Sigmoid colon (tissue), 7 donors: Measurements from ENCODE around the gene PDE6A. TPM values are rescaled to one million over a fixed set of nuclear protein-coding genes. Genes with fewer than 3 reads are reported as not detected.

ENCODE experiments used
- DNase-seq: peaks from one replicate; pipeline ENCODE4 v3.0.0-alpha.2; 2019
- H3K27ac ChIP-seq, 4 donors: fragments of 200-600 bp; sonication (generic); one replicate each; pipeline ENCODE4 v1.5.1; 2016 to 2019; ENCODE audit warnings: mild to moderate bottlenecking in 1 of 4
- H3K27me3 ChIP-seq, 3 donors: fragments of 200-600 bp; sonication (generic); one replicate each; pipeline ENCODE4 v1.5.1; 2019; ENCODE audit warnings: mild to moderate bottlenecking in 1 of 3
- H3K36me3 ChIP-seq, 4 donors: fragments of 200-600 bp; sonication (generic); one replicate each; pipeline ENCODE4 v1.5.1; 2016 to 2019
- H3K4me1 ChIP-seq, 4 donors: fragments of 200-600 bp; sonication (generic); one replicate each; pipeline ENCODE4 v1.5.1; 2017 to 2019
- H3K4me3 ChIP-seq, 4 donors: fragments of 200-600 bp; sonication (generic); one replicate each; pipeline ENCODE4 v1.5.1; 2017 to 2019; ENCODE audit warnings: mild to moderate bottlenecking in 2 of 4, moderate library complexity in 1 of 4
- H3K9me3 ChIP-seq, 4 donors: fragments of 200-600 bp in 3 of 4; sonication (generic) in 3 of 4; one replicate each; pipeline versions ENCODE4 v1.5.1 to v1.6.1; 2013 to 2019
- EP300 ChIP-seq, 4 donors: sonication (generic); formaldehyde crosslinking; IDR thresholded peaks; one replicate each; pipeline ENCODE4 v1.6.1; 2017; ENCODE audit warnings: antibody characterized with exemption in 4 of 4
- POLR2A ChIP-seq, 2 donors: fragments of 450-650 bp; IDR thresholded peaks; one replicate each; pipeline ENCODE4 v1.6.1; 2016; ENCODE audit warnings: antibody characterized with exemption in 2 of 2, mild to moderate bottlenecking in 2 of 2, moderate library complexity in 2 of 2
- POLR2AphosphoS5 ChIP-seq, 4 donors: sonication (generic); formaldehyde crosslinking; IDR thresholded peaks; one replicate each; pipeline ENCODE4 v1.6.1; 2017; ENCODE audit warnings: antibody characterized with exemption in 4 of 4
- WGBS, 2 donors: extraction: QIAGEN DNeasy Blood & Tissue Kit; methylation state at CpG; one replicate each; pipeline ENCODE4 v1.1.7; 2013; 5-methylcytosine and 5-hydroxymethylcytosine counted together
- intact Hi-C: fragments of 100-400 bp; cut with DNase I; formaldehyde crosslinking; loops from one replicate; pipeline ENCODE4 v1.15.1; 2023
- polyA plus RNA-seq, 3 donors: library from polyadenylated mRNA; stranded (reverse); fragments of 200-250 nt; gene quantifications; one replicate each; pipeline ENCODE4 v1.2.3, GENCODE V29; 2013
- total RNA-seq, 4 donors: library from RNA; depleted of rRNA; stranded (reverse); fragments of >200 nt; gene quantifications; one replicate each; pipeline ENCODE4 v1.1.0, GENCODE V29; 2016
- TF ChIP-seq, protein P1 (sequence below), 4 experiments: fragments of 450-650 bp in 3 of 4; fragments of 200-600 bp in 1 of 4; IDR thresholded peaks; one replicate each; pipeline ENCODE4 v1.5.1; 2016 to 2019; ENCODE audit warnings: antibody characterized with exemption in 4 of 4, mild to moderate bottlenecking in 3 of 4, moderate library complexity in 2 of 4
- donor health status: healthy with polysubstance abuse.
- donor health status: Bipolar disorder and iron deficiency.
- donor health status: healthy.

PDE6A gene
- total and polyA plus RNA-seq, 7 donors, result 1.6 to 2.8 (median 2.4) TPM; not detected in 4

GRCh38 chr5:149932445-149933350 lies 11.9 kb downstream of the PDE6A start:
- Histone ChIP-seq H3K27ac (no peak overlapping the region), H3K36me3 (no peaks in the 10 kb centered on the region), H3K4me3 (no peak overlapping the region), H3K4me1 (no peaks in the 10 kb centered on the region), H3K9me3 (no peaks in the 10 kb centered on the region), H3K27me3 (peaks cover 0 to 12% (median 0%) of the 10 kb centered on the region in 3 donors)
- intact Hi-C loops, result no loop called here
- DNase-seq, result no peak
- TF ChIP-seq, protein P1, sequence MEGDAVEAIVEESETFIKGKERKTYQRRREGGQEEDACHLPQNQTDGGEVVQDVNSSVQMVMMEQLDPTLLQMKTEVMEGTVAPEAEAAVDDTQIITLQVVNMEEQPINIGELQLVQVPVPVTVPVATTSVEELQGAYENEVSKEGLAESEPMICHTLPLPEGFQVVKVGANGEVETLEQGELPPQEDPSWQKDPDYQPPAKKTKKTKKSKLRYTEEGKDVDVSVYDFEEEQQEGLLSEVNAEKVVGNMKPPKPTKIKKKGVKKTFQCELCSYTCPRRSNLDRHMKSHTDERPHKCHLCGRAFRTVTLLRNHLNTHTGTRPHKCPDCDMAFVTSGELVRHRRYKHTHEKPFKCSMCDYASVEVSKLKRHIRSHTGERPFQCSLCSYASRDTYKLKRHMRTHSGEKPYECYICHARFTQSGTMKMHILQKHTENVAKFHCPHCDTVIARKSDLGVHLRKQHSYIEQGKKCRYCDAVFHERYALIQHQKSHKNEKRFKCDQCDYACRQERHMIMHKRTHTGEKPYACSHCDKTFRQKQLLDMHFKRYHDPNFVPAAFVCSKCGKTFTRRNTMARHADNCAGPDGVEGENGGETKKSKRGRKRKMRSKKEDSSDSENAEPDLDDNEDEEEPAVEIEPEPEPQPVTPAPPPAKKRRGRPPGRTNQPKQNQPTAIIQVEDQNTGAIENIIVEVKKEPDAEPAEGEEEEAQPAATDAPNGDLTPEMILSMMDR (IDR thresholded peaks at IDR 0.05), result no peak
- TF ChIP-seq EP300 (IDR thresholded peaks at IDR 0.05) (no peak), POLR2A (IDR thresholded peaks at IDR 0.05) (no peak), POLR2AphosphoS5 (IDR thresholded peaks at IDR 0.05) (no peak)
- 83 to 88% methylated on average over 25 of the region's 25 CpGs for WGBS, 2 donors

DNA sequence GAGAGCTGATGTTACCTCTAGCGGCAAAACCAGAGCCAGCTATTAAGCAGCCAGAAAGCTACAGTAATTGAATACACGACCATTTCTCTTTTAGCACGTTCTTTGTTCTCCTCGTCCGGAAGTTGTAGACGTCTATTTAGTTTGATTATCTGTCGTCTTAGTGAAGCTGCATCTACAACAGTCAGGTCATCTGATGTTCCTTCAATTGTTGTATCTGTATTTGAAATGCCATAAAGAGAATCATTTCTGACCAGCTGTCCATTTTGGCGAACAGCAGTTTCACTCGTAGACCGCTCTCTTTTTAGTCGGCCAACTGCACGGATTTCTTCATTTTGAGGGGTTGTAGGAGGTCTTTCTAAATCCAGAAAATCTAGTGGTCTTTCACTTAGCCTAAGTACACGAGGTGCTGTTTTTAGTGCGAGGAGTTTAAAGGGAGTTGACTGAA lies 12.6 kb downstream of the PDE6A start:
- TF ChIP-seq POLR2A (IDR thresholded peaks at IDR 0.05) (no peak), EP300 (IDR thresholded peaks at IDR 0.05) (no peak), POLR2AphosphoS5 (IDR thresholded peaks at IDR 0.05) (no peak)
- TF ChIP-seq, protein P1 (IDR thresholded peaks at IDR 0.05), result no peak
- DNase-seq, result no peak
- no peak overlapping the region for H3K4me3 ChIP-seq
- 85 to 86% methylated on average over 14 of the region's 14 CpGs for WGBS, 2 donors
- H3K27me3 ChIP-seq, result peaks cover 0 to 12% (median 0%) of the 10 kb centered on the region in 3 donors
- no peak overlapping the region for H3K27ac ChIP-seq
- intact Hi-C loops, result no loop called here
- H3K9me3 ChIP-seq, result no peaks in the 10 kb centered on the region
- no peaks in the 10 kb centered on the region for H3K4me1 ChIP-seq
- H3K36me3 ChIP-seq, result no peaks in the 10 kb centered on the region

- Histone ChIP-seq H3K4me1 (no peaks in the 10 kb centered on the region), H3K36me3 (no peaks in the 10 kb centered on the region), H3K27me3 (peaks cover 0 to 12% (median 0%) of the 10 kb centered on the region in 3 donors), H3K27ac (no peak overlapping the region), H3K9me3 (no peaks in the 10 kb centered on the region), H3K4me3 (no peak overlapping the region)
- WGBS, 2 donors, result 70 to 73% methylated on average over 7 of the region's 7 CpGs
- TF ChIP-seq, protein P1 (IDR thresholded peaks at IDR 0.05), result no peak
- TF ChIP-seq POLR2A (IDR thresholded peaks at IDR 0.05) (no peak), EP300 (IDR thresholded peaks at IDR 0.05) (no peak), POLR2AphosphoS5 (IDR thresholded peaks at IDR 0.05) (no peak)
- no peak for DNase-seq
- intact Hi-C loops, result no loop called here
Observed at GRCh38 chr5:149930749-149931574, 13.6 kb downstream of the PDE6A start.

GRCh38 chr5:149930043-149930748 lies 14.4 kb downstream of the PDE6A start:
- no peak for DNase-seq
- 51 to 76% methylated on average over 6 of the region's 6 CpGs for WGBS, 2 donors
- no peak for TF ChIP-seq POLR2A (IDR thresholded peaks at IDR 0.05)
- TF ChIP-seq, protein P1 (IDR thresholded peaks at IDR 0.05), result no peak
- TF ChIP-seq EP300 (IDR thresholded peaks at IDR 0.05), result no peak
- TF ChIP-seq POLR2AphosphoS5 (IDR thresholded peaks at IDR 0.05), result no peak
- Histone ChIP-seq H3K27me3 (peaks cover 0 to 12% (median 0%) of the 10 kb centered on the region in 3 donors), H3K4me3 (no peak overlapping the region), H3K4me1 (no peaks in the 10 kb centered on the region), H3K9me3 (no peaks in the 10 kb centered on the region), H3K36me3 (no peaks in the 10 kb centered on the region), H3K27ac (no peak overlapping the region)
- intact Hi-C loops, result no loop called here
